GM19099 (cell line): Measurements from ENCODE around the gene ATP9A.

Source experiments
- POLR2A ChIP-seq: IDR thresholded peaks from 3 replicates; pipeline ENCODE4 v1.6.1; 2011; ENCODE audit warnings: low read depth; ENCODE audit not compliant: insufficient read length; ENCODE audit errors: extremely low read depth

Gene ATP9A

DNA sequence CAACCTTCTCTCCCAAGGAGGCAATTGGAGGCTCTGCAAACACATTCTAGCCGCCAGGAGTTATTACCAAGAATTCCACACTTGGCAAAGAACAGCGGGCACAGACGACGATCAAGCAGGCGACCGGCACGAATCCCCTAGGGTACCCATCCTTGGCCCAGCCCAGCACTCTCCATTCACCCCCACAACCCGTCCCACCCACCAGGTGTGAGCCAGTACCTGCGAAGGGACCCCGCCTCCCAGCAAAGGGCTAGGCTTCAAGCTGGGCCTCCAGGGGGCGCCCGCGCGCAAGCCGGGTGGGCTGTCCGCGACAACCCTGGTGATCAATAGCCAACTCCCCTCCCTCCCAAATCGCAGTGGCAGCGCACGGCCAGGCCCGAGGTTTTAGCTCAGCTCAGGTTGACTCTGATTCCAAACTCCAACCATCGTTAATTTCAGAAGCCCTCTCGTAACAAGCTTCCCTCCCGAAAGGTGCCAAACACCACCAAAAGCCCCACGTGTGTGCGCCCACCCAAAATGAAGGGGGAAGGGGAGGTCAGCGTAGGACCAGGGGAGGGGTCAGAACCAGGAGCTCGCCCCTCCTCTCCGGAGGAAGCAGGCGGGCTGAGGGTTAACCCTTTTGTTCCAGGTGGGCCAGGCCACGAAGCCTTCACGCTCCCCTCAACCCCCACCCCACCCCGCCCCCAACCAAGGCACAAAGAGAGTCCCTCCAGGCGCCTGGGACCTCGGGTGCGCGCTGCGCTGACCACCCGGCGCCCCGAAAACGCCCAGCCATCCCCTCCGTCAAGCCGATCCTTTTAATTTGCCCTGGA lies 32.1 kb upstream of the ATP9A start:
- TF ChIP-seq POLR2A, result no peak

DNA sequence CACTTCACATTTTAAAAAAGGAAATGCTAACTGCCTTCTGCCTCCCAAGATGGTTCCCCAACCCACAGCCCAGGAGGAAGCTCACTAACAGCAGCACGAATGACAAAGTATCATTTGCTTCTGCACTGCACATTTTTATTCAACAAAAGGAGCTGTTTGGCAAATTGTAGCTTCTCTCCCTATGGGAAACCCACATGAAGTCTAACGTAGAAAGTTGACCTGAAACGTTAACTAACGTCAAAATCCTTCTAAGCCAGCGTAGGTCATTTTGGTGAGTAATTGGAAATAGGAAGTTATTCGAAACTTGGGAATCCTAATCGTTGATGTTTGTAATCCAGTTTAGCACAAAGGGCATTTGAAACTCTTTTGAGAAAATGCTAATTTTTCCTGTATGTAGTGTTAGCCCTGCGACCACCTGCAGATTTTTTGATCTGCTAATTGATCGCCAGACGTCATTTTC lies 31.2 kb upstream of the ATP9A start:
- TF ChIP-seq POLR2A, result no peak

DNA sequence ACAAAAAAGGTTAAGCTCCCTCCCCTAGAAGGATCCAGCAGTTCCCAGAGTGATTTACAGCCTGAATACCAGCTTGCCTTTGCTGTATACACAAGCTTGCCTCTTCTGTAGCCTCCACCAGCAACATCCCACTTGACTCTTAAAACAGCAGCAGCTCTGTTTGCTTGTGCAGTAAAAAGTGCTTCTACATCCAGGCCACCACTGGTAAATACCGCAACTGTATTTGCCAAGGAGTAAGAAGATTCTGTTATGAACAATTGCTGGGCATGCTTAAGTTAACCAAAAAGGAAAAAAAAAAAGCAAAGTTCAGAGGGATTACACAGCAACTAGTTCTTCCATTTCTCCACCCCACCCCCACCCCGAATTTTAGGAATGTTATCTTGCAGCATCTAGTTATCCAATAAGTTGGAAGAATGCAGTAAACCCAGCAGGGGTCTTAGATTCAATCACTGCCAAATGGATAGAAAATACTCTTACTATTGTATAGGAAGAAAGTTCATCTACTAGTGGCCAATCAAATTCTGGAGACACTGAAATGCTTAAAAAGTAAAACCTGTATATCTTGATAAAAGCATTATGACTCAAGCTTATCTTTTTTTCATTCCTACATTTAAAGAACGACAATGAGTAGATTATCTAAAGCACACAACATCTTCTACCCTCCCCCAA lies 29.3 kb upstream of the ATP9A start:
- no peak for TF ChIP-seq POLR2A

DNA sequence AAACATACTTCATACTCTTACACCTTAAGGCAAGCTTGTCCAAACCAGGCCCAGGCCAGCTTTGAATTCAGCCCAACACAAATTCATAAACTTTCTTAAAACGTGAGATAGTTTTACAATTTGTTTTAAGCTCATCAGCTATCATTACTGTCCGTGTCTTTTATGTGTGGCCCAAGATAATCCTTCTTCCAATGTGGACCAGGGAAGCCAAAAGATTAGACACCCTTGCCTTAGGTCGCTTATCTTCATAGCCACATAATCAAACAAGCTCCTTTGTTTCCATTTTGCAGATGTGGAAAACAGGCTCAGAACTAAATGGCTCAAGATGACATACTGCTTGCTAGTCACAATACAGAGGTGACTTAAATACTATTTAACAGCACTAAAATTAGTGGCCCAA lies 28.1 kb upstream of the ATP9A start:
- no peak for TF ChIP-seq POLR2A

DNA sequence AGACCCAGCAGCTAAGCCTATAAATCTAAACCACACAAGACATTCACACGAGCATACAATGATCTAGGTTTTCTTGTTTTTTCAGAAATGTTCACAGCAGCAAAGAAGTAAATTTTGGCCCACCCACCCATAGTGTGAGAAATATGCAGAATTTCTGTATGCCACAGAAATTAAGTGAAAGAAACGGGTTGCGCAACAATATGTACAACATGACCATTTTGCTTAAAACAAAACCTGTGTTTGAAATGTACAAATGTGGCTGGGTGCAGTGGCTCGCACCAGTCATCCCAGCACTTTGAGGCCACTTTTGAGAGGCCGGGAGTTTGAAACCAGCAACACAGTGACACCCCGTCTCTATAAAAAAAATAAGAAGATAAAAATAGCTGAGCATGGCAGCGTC lies 24.8 kb upstream of the ATP9A start:
- TF ChIP-seq POLR2A, result no peak

DNA sequence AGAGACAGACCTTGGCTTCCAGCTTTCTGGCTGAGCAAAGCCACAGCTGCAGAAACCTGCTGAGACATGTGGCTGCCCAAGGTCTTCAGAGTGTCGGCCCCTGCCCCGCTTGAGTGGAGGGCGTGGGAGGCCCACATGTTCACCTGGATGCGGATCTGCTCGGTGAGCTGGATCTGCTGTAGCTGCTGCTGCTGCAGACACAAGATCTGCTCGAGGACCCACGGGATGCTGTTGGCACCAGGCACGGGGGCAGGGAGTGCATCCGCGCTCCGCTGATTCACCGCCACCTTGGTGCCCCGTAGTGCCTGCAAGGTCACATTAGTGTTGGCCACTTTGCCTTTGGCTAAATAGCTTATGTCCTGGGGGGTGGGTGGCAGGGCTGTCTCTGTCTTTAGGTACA lies 23.4 kb upstream of the ATP9A start:
- no peak for TF ChIP-seq POLR2A

DNA sequence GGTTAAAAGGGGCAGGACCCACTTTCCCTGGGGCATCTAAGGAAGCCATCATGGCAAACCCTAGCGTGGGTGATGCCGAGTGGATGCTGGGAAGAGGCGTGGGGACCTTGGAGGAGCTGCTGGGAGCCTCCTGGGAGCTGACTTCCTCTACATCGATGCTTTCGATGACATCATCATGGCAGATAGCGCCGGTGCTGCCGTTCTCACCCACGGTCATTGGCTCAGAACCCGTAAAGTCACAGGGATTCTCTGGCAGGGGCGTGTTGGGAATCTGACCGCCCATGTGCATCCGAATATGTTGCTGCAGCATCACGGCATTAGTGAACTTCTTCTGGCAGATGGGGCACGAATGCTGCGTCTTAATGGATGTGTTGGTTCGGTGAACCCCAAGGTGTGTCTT lies 22.1 kb upstream of the ATP9A start:
- TF ChIP-seq POLR2A, result no peak

DNA sequence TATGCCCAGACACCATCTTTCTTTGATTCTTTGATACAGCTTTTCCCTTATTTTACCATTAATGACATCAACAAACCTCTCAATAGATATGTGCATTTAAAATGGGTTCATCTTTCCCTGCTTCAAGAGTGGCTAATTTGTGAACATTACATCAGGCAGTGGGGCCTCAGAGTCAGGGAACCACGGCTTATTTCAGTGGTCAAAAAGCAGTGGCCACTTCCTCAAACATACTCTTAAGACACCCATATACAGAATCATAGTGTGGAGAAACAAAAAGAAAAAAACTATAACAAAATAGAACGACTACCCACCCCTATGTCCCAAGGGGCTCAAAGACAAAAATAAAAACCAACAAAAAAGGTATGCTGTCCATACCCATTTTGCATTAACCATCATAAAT lies 21.2 kb upstream of the ATP9A start:
- no peak for TF ChIP-seq POLR2A

DNA sequence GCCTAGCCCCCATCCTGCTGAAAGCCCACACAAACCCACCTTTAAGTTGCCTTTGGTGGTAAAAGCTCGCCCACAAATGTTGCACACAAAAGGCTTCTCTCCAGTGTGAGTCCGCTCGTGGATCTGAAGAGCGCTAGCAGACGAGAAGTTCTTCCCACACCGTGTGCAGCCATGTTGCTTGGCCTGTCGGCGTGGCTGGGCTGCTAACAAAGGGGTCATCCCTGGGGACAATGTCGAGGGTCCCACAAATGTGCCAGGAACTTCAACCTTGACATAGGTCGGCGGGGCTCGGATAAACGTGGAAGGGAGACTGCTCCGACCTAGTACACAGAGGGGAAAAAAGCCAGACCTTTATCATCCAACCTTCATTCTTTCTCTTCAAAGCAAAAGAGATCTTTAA lies 20.6 kb upstream of the ATP9A start:
- TF ChIP-seq POLR2A, result no peak

DNA sequence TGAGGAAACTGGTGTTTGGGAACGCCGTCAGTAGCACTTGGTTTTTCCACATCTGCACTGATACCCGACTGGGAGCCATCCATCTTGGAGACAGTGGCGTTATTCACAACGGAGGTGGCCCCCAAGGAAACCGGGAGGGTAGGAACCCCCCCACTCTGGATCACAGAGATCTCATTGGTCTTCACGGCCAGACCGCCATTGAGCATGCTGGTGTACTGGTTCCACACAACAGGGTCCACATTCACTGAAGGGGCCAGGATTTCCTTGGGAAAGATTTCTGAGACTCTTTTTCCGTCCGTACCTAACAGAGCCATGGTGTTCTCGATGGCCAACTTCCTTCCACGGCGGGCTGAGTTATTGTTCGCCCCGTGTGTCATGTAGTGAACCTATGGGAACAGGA lies 16.1 kb upstream of the ATP9A start:
- no peak for TF ChIP-seq POLR2A

DNA sequence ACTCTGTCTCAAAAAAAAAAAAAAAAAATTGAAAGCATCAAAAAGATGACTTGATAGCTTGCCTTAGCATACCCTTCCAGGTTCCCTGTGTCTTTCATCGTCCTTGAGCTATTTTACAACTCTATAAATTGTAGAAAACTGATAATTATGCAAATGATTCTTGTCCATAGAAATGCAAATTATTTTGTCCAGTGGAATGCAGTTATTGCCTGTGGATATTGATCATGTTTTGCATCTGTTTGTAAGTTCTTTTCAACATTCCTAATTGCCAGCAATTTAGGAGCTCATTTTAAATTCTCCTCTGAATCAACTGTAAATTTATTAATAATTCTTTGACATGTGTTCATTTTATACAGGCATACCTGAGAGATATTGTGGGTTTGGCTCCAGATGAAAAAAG lies 7.1 kb upstream of the ATP9A start:
- TF ChIP-seq POLR2A, result no peak

DNA sequence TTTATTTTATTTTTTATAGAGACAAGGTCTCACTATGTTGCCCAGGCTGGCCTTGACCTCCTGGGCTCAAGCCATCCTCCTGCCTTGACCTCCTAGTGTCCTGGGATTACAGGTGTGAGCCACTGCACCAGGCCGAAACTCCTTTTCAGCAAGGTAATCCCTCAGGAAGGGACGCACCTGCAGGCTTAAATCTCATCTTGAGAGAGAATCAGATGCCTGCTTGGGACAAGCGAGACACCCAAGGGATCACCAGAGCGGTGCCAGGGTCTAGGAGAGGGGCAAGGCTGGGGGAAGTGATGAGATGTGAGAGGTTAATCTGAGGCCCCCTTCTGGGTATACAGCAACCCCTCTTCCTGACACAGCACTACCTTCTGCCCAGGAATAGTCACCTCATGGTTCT lies 4.0 kb upstream of the ATP9A start:
- TF ChIP-seq POLR2A, result no peak

DNA sequence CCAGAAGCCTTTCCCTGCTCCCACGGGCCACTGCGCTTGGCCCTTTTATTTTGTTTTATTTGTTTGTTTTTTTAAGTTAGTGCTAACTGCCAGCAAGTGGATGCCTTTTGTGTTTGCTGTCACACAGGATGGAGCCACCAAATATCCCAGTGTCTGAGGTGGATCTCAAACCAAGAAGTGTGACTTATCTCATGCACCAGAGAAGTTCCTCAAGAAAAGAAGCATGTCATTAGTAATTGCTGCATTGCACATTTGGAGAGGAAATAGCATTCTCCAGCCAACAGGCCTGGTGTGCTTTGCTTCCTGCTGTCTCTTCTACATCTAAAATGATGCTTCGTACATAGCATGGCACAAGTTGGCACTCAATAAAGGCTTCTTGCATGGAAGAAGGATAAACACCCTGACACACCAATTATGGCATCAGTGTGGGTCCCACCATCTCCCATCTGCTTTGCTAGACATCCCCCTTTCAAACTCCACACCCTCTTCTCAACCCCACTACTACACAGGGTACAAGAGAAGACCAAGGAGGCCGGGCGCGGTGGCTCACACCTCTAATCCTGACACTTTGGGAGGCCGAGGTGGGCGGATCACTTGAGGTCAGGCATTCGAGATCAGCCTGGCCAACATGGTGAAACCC lies 1.9 kb upstream of the ATP9A start:
- TF ChIP-seq POLR2A, result no peak

DNA sequence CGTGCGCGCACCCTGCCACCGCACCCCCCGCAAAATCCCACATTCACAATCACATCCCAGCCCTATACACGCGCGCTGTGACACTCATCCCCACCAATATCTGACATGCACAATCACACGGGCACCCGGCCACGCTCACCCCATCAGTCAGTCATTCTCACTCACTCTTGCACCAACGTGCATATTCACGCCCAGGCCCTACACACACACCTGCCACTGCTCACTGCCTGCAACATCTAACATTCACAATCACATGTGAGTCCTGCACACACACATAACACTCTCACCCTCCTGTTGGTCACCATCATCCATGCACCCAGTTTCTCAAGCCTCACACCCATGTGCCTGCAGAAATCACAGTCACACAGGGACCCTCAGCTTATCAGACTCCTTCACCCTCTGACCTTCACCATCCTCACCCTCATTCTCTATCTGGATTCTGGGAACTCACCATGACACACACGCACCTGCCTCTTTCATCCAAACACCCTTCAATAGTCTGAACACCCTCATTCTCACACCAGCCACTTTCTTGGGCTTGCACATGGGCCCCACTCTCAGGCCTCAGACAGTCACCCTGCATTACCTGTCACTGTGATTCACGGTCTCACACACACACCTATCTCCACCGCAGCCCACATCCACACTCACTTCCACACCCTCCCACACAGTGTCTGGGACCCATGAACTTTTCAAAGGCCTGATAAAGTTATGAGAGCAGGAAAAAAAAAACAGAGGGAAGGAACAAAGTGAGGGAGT lies 748 bp upstream of the ATP9A start:
- no peak for TF ChIP-seq POLR2A
